ENCODE results near the gene ASPDH.

ASPDH gene

DNA sequence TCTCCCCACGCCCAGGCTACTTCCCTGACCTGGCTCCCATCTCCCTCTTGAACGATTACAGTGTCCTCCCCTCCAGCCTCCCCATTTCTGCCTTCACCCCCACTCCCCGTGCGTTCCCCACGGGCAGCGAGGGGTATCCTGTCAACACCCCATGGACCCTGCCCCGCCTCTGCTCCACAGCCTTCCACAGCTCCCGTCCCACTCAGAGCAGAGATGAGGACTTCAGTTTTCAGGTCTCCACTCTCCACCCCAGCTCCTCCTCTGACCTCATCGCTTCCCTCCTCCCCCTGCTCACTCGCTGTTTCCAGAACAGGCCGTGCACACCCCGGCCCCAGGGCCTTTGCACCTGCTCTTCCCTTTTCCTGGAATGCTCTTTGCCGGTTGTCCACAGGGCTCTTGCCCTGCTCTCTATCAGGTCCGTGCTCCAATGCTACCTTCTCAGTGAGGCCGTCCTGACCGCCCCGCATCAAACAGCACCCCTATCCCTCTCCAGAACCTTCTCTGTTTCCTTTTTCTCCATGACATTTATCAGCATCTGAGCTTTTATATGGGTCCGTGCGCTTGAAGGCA, 39.5 kb upstream of the ASPDH start:
- CTCF ChIA-PET: interaction anchor here (1.6 to 9.1 kb wide), 2 partner anchors 14 to 196 kb away, joined by 5 to 154 read pairs; no protein-coding TSS in a partner anchor
- no peak for DNase-seq (ENCODE audit: extremely low spot score)
- POLR2A ChIA-PET: no interaction called here
- TF ChIP-seq, protein P1, sequence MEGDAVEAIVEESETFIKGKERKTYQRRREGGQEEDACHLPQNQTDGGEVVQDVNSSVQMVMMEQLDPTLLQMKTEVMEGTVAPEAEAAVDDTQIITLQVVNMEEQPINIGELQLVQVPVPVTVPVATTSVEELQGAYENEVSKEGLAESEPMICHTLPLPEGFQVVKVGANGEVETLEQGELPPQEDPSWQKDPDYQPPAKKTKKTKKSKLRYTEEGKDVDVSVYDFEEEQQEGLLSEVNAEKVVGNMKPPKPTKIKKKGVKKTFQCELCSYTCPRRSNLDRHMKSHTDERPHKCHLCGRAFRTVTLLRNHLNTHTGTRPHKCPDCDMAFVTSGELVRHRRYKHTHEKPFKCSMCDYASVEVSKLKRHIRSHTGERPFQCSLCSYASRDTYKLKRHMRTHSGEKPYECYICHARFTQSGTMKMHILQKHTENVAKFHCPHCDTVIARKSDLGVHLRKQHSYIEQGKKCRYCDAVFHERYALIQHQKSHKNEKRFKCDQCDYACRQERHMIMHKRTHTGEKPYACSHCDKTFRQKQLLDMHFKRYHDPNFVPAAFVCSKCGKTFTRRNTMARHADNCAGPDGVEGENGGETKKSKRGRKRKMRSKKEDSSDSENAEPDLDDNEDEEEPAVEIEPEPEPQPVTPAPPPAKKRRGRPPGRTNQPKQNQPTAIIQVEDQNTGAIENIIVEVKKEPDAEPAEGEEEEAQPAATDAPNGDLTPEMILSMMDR (IDR thresholded peaks at IDR 0.05; ENCODE audit: control extremely low read depth, extremely low read depth, low read depth, missing control alignments): no peak

DNA sequence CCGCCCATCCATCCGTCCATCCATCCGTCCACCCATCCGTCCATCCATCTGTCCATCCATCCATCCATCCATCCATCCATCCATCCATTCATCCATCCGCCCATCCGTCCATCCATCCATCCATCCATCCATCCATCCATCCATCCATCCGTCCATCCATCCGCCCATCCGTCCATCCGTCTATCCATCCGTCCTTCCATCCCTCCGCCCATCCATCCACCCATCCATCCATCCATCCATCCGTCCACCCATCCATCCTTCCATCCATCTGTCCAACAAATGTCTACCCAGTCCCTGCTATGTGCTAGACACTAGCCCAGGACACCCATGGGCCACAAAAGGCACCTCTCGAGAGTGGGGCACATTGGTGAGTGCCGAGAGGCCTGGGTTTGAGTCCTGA, 38.8 kb upstream of the ASPDH start:
- TF ChIP-seq, protein P1 (IDR thresholded peaks at IDR 0.05; ENCODE audit: control extremely low read depth, extremely low read depth, low read depth, missing control alignments): no peak
- ChIA-PET POLR2A (no interaction called here), CTCF (interaction anchor here (1.6 to 9.1 kb wide), 2 partner anchors 13 to 195 kb away, joined by 5 to 154 read pairs; no protein-coding TSS in a partner anchor)
- no peak for DNase-seq (ENCODE audit: extremely low spot score)

DNA sequence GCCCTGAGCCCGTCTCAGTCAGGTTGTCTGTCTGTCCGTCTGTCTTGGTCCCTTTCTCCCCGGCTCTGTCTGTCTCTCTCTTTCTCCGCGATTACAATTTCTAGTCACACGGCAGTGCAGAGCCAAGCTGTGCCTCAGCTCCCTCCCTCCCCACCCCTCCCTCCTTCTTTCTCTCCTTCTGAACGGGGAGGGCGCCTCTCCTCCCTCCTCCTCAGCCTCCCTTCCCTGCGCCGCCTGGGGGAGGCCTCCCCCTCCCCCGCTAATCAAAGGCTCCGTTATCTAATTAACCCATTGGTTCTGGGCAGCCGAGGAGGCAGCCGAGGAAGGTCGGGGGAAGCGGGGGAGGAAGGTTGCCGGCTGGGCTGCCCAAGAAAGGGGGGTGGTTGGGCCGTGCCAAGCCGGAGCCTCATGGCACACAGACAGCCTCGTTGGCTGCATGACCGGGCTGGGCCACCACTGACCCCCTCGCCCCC, 38.0 kb upstream of the ASPDH start:
- CTCF ChIA-PET: no interaction called here

DNA sequence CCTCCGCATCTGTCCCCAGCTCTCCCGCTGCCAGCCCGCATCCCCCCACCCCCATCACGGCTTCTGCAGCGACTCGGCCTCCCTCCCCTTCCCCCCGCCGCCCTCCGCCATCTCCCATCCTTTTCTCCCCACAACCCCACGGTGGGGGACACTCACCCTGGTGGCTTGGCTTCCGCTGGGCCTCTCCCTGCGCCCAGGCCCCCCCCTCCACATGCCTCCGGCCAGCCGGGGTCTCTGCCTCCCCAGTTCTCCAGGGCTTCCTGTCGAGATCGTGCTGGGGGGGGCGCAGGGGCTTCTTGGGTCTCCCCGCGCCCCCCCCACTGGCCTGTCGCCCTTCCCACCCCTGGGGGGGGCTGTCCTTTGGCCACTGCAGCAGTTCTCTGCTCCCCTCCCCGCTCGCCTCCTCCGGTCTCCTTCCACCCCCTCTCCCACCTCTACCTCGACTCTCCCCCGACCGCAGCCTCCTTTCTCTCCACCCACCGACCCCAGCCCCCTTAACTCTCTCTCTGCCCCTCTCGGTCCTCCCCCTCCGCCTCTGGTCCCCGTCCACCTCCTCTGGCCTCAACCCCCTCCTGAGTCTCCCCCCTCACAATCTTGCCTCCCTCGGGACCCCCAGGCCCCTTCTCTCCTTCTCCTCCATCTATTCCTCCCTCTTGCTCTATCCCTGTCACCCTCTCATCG, 37.5 kb upstream of the ASPDH start:
- no peak for DNase-seq (ENCODE audit: extremely low spot score)
- POLR2A ChIA-PET: no interaction called here
- TF ChIP-seq, protein P1 (IDR thresholded peaks at IDR 0.05; ENCODE audit: control extremely low read depth, extremely low read depth, low read depth, missing control alignments): no peak
- CTCF ChIA-PET: no interaction called here

More for the DNA sequence above, 38.0 kb upstream of the ASPDH start:
- POLR2A ChIA-PET: no interaction called here
- TF ChIP-seq, protein P1 (IDR thresholded peaks at IDR 0.05; ENCODE audit: control extremely low read depth, extremely low read depth, low read depth, missing control alignments): no peak
- DNase-seq (ENCODE audit: extremely low spot score): no peak

DNA sequence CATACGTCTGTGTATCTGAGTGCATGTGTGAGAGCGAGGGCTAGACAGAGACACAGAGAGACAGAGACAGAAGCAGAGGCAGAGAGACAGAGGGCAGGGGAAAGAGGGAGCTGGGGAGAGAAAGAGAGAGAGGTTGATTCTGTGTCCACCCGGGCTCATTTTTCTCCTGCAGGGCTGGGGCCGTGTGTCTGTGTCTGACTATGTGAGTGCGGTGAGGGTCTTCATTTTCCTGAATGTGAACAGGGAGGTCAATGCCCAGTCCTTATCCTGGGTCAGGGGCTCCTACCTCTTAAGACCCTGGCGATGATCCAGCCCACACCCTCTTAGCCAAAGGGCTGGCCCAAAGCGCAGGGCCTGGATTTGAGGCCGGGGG, 36.9 kb upstream of the ASPDH start:
- ChIA-PET POLR2A (no interaction called here), CTCF (interaction anchor here (1.0 to 3.6 kb wide), 2 partner anchors 11 to 13 kb away, joined by 3 to 14 read pairs; no protein-coding TSS in a partner anchor)
- no peak for DNase-seq (ENCODE audit: extremely low spot score)
- TF ChIP-seq, protein P1 (IDR thresholded peaks at IDR 0.05; ENCODE audit: control extremely low read depth, extremely low read depth, low read depth, missing control alignments): no peak

DNA sequence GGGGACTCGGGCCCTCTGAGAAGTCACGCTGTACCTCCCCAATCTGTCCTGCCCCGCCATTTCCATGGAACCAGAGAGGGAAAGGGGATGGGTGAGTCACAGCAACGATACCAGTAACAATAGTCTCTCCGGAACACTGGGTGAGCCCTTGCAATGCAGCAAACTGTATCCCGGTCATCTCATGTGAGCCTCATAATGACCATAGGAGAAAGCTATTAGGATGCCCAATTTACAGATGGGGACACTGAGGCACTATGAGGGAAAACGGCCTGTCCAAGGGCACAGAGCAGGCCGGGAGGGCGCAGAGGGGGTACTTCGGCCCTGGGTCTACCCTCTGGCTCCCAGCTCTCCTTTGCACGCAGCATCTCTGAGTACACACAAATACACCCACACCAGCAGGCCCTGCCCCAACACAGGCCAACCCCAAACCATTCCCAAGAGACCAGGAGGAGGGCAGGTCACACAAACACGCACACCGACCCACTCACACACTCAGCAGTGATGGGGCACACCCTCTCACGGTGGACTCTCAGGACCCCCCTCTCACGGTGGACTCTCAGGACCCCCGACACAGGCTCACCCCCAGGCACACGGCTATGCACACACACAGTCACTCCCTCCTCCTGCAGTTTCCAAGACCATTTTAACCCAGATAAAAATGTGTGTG, 36.3 kb upstream of the ASPDH start:
- ChIA-PET CTCF (interaction anchor here (1.0 to 3.6 kb wide), 2 partner anchors 10 to 13 kb away, joined by 3 to 14 read pairs; no protein-coding TSS in a partner anchor), POLR2A (no interaction called here)
- TF ChIP-seq, protein P1 (IDR thresholded peaks at IDR 0.05; ENCODE audit: control extremely low read depth, extremely low read depth, low read depth, missing control alignments): no peak
- DNase-seq (ENCODE audit: extremely low spot score): no peak

All from GM10248 (cell line).